ENCODE data around the gene AK9. TPM values are rescaled to one million over a fixed set of nuclear protein-coding genes. Genes with fewer than 3 reads are reported as not detected.
A peak's percentile ranks its signal among the peaks of the same experiment; 100 is the strongest.
"Not testable (repeated sequence)": the region's sequence is repeated elsewhere in the genome, so short reads cannot be mapped to it uniquely, and the experiment has no call there.

Gene AK9
- total RNA-seq, 1 donor from 2014 or later: 11.1 TPM

- no peak for DNase-seq
- peak; percentile 71 for ATAC-seq (ENCODE audit: poor library complexity)
- intact Hi-C loops (cut with DNase I): loop anchor here (10.0 kb wide), 1 partner anchor 528 kb away; no protein-coding TSS in a partner anchor
Observed at GRCh38 chr6:109526905-109527628, 163.9 kb downstream of the AK9 start.

- intact Hi-C loops (cut with DNase I): loop anchor here (10.0 kb wide), 1 partner anchor 531 kb away; no protein-coding TSS in a partner anchor
- ATAC-seq (ENCODE audit: poor library complexity): no peak
- no peak for DNase-seq
Observed at GRCh38 chr6:109524129-109524528, 166.9 kb downstream of the AK9 start.

- intact Hi-C loops (cut with DNase I): loop anchor here (10.0 kb wide), 1 partner anchor 531 kb away; no protein-coding TSS in a partner anchor
- DNase-seq: no peak
- ATAC-seq (ENCODE audit: poor library complexity): no peak
Observed at GRCh38 chr6:109523478-109523877, 167.5 kb downstream of the AK9 start.

GRCh38 chr6:109521080-109521479, 169.9 kb downstream of the AK9 start:
- no peak for ATAC-seq (ENCODE audit: poor library complexity)
- DNase-seq: no peak
- intact Hi-C loops (cut with DNase I): loop anchor here (10.0 kb wide), 1 partner anchor 534 kb away; no protein-coding TSS in a partner anchor

GRCh38 chr6:109519647-109520046, 171.4 kb downstream of the AK9 start:
- not testable (repeated sequence) for DNase-seq; ATAC-seq (ENCODE audit: poor library complexity)
- intact Hi-C loops (cut with DNase I): loop anchor here (10.0 kb wide), 1 partner anchor 535 kb away; no protein-coding TSS in a partner anchor

- DNase-seq (no peak), ATAC-seq (ENCODE audit: poor library complexity) (no peak)
- intact Hi-C loops (cut with DNase I): no loop called here
Observed at GRCh38 chr6:109516929-109517328, 174.1 kb downstream of the AK9 start.

GRCh38 chr6:109515781-109516409, 175.1 kb downstream of the AK9 start:
- intact Hi-C loops (cut with DNase I): no loop called here
- no peak for DNase-seq
- ATAC-seq (ENCODE audit: poor library complexity): no peak

GRCh38 chr6:109514946-109515345, 176.1 kb downstream of the AK9 start:
- DNase-seq: no peak
- no peak for ATAC-seq (ENCODE audit: poor library complexity)
- intact Hi-C loops (cut with DNase I): no loop called here

GRCh38 chr6:109513571-109514071, 177.4 kb downstream of the AK9 start:
- intact Hi-C loops (cut with DNase I): no loop called here
- ATAC-seq (ENCODE audit: poor library complexity) (no peak), DNase-seq (no peak)

GRCh38 chr6:109512271-109512817, 178.7 kb downstream of the AK9 start:
- no peak for DNase-seq
- intact Hi-C loops (cut with DNase I): no loop called here
- ATAC-seq (ENCODE audit: poor library complexity): no peak

GRCh38 chr6:109511832-109512231, 179.2 kb downstream of the AK9 start:
- intact Hi-C loops (cut with DNase I): no loop called here
- no peak for ATAC-seq (ENCODE audit: poor library complexity)

GRCh38 chr6:109510358-109510757, 180.6 kb downstream of the AK9 start:
- ATAC-seq (ENCODE audit: poor library complexity) (no peak), DNase-seq (no peak)
- intact Hi-C loops (cut with DNase I): no loop called here

More at GRCh38 chr6:109511832-109512231, 179.2 kb downstream of the AK9 start:
- DNase-seq: no peak

- ATAC-seq (ENCODE audit: poor library complexity) (no peak), DNase-seq (no peak)
- intact Hi-C loops (cut with DNase I): no loop called here
Observed at GRCh38 chr6:109508166-109508860, 182.7 kb downstream of the AK9 start.

GRCh38 chr6:109507490-109508072, 183.4 kb downstream of the AK9 start:
- intact Hi-C loops (cut with DNase I): no loop called here
- no peak for ATAC-seq (ENCODE audit: poor library complexity)
- DNase-seq: no peak

- no peak for ATAC-seq (ENCODE audit: poor library complexity)
- no peak for DNase-seq
- intact Hi-C loops (cut with DNase I): no loop called here
Observed at GRCh38 chr6:109506841-109507240, 184.2 kb downstream of the AK9 start.

- no peak for ATAC-seq (ENCODE audit: poor library complexity)
- no peak for DNase-seq
- intact Hi-C loops (cut with DNase I): no loop called here
Observed at GRCh38 chr6:109506314-109506713, 184.7 kb downstream of the AK9 start.

GRCh38 chr6:109503327-109504224, 187.4 kb downstream of the AK9 start:
- DNase-seq (no peak), ATAC-seq (ENCODE audit: poor library complexity) (no peak)
- intact Hi-C loops (cut with DNase I): no loop called here

- DNase-seq: no peak
- intact Hi-C loops (cut with DNase I): no loop called here
- no peak for ATAC-seq (ENCODE audit: poor library complexity)
Observed at GRCh38 chr6:109498936-109499335, 192.1 kb downstream of the AK9 start.

Measured in Right ventricle myocardium superior (tissue), 1 donor.